NCI-H82 treated with DMSO at 0.1 percent for 48 hours (cell line): ENCODE data around the gene SYK.
"Not testable (repeated sequence)": the region's sequence is repeated elsewhere in the genome, so short reads cannot be mapped to it uniquely, and the experiment has no call there.

Experiments used
- DNase-seq: peaks from one replicate; lab custom pipeline; 2025; ENCODE audit not compliant: unreplicated experiment; lab: John Stamatoyannopoulos, UW

SYK gene

DNA sequence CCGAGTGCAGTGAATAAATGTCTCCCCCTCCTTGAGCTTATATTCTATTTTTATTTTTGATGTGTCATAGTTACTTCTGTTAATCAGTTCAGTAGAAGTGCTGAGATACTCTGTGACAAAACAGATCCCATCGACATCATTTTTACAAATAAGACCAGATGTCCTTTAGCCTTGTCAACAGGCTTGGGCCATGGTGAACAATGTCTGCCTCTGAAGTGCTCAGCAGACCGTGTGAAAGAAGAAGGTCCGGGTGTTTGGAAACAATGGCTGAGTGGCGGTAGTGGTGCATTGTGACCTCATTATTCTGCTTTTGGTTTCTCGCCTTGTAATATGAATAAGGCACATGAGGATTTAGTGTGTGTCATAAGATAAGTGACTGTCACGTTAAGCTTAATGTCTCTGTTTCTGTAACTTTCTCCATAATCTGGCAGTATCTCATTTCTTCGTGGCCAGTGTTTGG, 71.2 kb downstream of the SYK start:
- DNase-seq, result no peak

DNA sequence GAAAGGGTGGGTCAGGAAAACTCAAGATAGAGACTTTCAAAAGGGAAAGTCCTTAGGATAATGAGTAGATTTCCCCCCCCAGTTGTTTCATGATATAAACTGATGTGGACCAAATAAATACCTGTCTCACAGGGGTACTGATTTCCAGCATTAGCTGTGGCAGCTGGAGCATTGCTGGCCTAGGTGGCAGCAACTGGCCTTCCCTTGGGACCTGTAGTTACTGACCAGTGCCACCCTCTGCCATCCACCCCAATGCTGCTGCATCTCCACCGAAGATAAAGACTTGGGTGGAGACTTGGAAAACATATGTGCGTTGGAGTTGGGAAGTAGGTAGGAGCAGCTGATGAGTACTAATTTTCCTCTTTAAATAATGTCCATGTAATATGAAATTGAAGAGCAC, 71.8 kb downstream of the SYK start:
- DNase-seq, result no peak

DNA sequence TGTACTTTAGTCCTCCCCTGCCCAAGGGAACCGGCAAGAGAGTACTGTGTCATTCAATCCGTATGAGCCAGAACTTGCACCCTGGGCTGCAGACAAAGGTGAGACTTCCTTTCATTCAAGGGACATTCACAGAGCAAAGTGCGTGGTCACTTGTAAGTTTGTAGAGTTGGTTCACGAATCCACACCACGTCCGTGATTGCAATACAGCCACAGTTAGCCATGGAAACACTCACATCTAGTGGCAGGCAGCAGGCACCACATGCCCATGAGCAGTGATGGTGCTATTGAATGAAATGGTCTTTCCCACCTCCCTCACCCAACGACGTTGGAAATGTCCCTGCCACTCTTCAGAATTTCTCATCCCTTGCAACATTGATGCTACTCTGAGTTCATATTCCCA, 72.6 kb downstream of the SYK start:
- DNase-seq, result no peak

DNA sequence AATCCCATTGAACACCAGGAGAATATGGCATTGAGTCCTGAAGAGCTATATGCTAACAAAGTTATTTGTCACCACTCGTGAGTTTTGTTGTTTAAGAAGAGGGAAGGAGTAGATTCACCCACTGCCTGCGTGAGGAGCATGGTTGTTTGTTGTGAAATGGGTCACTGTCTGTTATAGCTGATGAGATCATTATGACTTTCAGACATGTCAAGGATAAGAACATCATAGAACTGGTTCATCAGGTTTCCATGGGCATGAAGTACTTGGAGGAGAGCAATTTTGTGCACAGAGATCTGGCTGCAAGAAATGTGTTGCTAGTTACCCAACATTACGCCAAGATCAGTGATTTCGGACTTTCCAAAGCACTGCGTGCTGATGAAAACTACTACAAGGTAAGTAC, 76.9 kb downstream of the SYK start:
- no peak for DNase-seq

DNA sequence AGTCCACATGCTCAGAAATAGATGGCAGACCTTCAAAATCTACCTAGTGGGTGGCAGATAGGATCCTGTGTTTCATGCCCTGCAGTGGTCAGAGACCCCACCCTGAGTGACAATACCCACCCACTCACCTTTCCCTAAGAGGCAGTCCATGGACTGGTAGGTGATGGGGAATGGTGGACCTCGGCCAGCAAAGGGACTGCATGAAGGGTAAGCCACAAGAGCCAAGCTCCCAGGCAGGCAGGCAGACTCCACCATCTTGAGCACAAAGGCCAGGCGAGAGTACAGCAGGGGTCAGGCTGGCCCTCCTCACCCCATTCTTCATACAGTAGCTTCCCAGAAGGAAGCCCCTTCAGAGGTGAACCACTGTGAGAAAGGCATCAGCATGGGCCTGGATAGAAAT, 78.4 kb downstream of the SYK start:
- no peak for DNase-seq

DNA sequence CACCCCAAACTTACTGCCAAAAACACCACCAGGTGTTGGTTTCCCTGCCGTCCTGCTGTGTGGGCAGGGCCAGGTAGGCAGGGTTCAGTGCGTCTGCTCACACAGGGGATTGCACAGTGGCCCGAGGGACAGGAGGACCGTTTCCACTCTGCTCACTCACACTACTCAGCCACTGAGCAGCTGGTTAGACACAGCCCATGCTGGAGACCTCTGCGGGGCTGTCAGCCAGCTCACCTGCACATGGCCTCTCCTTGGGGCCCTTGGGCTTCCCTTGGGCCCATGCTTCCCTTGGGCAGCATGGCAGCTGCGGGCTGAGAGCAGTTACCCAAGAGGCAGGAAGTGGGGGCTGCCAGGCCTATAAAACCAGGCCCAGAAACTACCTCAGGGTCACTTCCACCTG, 79.0 kb downstream of the SYK start:
- DNase-seq, result no peak

DNA sequence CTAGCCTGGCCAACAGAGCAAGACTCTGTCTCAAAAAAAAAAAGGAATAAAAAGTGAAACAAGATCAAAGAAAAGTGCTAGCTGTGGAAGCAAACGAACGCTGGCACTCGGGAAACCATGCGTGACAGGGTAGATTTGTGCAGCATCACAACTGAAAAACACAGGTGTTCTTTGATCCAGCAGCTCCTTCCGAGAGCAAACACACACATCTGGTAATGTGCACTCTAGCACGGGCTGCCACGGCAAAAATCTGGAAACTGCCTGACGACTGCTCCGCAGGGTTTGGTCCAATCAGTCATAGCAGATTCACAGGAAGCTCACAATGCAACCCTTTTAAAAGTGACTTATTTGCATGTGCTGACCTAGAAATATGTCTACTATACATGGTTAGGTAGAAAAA, 80.0 kb downstream of the SYK start:
- DNase-seq, result no peak

DNA sequence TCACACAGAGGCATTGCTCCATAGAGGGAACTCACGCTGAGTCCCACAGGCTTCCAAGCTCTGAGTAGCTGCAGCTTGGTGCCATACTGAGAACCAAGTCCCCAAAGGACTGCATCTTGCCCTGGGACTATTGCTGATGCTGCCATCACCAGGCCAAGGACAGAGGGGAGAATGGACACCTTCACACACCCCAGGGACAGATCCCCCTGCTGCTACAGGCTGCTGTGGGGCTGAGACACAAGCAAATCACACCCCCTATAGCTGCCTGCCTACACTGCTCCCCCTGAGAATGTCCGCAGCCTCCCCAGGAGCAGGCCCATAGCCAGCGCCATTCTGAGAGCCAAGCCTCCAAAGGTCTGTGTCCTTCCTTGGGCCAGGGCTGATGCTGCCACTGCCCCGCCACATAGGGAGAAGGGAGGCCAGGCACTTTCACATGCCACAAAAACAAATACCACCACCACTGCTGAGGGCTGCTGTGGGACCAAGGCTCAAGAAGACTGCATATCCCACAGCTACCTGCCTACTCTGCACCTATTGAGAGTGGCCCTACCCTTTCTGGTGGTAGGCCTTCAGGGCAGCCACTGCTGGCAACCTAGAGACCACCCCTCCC, 81.5 kb downstream of the SYK start:
- no peak for DNase-seq

DNA sequence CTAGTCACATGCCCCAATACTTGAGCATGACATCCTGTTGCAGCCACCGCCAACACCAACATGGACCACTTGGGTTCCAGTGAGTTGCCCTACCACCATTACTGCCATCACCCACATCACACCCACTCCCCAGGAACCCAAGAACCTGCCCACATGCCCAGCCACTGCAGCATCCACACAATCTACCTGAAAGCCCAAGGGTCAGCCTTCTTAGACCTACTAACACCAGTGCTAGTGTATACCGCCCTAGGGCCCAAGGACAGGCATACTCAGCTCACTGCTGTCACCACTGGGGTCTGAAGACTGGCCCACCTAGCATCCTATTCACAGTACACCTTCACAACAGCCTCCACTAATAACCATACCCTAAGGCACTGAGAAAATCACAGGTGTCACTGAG, 82.0 kb downstream of the SYK start:
- no peak for DNase-seq

DNA sequence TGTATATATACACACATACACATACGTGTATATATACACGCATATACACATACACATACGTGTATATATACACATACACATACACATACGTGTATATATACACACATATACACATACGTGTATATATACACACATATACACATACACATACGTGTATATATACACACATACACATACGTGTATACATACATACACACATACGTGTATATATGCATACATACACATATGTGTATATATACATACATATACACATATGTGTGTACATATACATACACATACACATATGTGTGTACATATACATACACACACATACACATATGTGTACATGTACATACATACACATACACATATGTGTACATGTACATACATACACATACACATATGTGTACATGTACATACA, 82.6 kb downstream of the SYK start:
- DNase-seq, result no peak

DNA sequence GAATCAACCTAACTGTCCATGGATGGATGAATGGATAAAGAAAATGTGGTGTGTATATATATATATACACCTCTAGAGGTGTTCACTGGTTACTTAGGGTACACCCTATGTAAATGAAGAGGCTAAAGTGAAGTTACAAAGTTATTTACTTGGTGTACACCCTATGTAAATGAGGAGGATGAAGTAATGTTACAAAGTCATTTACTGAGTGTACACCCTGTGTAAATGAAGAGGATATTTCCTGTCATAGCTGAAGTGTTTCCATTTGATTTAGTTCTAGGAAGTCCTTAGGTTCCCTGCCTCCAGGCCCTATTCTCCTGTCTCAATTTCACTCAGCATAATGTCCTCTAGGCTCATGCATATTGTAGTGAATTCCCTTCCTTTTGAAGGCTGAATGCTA, 85.2 kb downstream of the SYK start:
- not testable (repeated sequence) for DNase-seq

DNA sequence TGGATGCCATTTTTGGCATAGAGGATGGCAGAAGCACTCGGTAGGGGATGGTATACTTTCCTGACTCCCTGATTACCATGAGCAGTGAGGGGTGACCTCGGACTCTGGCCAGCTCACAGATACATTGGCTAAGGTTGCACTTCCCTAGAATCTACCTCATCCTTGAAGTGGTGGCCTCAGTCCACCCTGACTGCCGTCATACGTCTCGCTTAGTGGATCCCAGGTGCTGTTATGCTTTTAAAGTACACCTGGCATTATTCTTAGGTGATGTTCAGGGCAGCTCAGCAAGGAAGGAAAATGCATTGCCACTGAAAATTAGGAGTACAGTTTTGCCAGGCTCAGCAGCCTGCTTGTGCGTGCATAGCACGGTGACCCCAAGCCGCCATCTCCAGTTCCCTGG, 87.3 kb downstream of the SYK start:
- no peak for DNase-seq

DNA sequence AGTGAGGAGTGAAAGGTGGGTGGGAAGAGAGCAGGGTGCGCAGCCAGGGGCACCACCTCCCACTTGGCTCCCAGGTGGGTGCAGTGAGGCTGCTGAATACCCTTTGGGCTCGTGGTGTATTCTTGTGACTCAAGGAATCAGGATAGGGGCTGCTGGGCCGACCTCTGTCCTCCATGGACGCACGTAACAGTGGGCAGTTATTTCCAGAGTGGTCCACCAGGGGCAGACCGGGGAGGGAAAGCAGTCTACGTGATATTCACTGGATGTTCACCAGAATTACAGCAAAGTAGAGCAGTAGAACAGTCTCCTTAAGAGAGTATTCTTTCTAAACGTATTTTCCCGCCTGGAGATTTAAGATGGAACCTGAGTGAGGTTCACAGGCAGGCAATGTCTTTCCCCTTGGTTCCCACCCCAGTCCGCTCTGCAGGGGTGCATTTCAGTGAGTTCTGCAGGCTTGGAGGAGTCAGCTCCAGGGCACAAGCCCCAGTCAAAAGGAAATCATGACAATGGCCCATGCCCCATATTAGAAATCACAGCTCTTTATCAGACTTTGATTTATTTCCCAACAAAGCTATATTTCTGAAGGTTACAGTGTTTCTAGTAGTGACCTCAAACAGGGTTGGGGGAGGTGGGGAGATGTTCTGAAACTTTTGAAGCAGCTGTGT, 88.7 kb downstream of the SYK start:
- no peak for DNase-seq

DNA sequence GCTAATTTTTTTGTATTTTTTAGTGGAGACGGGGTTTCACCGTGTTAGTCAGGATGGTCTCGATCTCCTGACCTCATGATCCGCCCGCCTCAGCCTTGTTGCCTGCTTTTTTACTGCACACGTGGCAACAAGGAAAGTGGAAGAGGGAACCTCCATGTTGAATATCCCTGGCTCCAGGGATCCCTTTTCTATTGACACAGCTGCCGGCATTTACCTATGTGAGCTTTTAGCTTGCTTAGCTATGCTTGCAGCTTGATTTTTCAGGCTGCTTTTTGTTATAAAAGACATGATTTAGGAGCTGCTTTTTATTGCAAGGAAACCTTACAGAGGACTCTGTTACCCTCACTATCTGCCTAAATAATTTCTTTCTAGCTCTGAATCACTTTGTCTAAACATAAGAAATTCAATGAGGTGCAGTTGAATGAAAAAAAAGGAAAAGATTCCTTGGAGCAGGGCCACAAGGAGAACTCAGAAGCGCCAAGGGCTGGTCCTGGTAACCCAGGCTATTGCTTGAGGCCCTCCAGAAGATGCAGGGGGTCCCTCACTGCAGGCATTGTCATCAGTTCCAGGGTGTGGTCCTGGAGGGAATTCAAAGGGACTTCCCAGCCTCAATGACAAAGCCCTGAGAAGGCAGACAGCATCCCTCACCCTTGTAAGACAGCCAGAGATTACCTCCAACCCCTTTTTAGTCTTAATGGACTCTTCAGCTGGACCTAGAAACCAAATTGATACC, 89.9 kb downstream of the SYK start:
- no peak for DNase-seq

DNA sequence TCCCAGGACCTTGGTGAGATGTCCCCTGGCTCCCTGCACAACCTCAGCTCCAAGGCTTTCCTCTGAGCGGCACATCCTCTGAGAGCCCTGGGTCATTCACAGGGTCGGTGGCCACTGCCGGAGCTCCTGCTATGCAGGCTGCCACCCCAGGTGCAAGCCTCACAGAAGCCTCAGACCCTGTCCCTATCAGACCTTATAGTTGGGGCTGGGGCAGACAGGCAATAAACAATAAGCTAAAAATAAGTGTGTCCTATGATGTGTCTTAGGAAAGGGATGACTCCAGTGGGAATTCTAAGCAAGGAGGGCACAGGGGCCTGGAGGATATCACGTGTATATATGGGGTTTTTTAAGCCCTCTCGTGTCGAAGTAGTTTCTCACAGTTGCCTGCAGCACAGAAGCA, 91.3 kb downstream of the SYK start:
- DNase-seq, result no peak

DNA sequence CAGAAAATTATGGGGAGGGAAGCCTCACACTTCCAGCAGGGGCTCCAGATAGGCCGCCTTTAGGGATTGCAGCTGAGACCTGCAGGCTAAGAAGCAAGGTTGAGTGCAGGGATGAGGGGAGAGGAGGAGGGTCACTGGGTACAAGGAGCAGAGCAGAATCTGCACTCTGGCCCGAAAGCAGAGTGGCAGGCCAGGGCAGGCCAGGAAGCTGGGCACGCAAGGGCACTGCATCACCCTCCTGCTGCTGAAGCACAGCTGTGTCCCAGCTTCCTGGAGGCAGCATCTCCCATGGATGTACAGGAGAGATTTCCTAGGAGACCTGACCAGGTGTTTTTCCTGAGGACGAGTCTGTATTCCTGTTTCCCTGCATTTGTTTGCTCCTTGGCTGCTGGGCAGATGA, 92.1 kb downstream of the SYK start:
- no peak for DNase-seq

DNA sequence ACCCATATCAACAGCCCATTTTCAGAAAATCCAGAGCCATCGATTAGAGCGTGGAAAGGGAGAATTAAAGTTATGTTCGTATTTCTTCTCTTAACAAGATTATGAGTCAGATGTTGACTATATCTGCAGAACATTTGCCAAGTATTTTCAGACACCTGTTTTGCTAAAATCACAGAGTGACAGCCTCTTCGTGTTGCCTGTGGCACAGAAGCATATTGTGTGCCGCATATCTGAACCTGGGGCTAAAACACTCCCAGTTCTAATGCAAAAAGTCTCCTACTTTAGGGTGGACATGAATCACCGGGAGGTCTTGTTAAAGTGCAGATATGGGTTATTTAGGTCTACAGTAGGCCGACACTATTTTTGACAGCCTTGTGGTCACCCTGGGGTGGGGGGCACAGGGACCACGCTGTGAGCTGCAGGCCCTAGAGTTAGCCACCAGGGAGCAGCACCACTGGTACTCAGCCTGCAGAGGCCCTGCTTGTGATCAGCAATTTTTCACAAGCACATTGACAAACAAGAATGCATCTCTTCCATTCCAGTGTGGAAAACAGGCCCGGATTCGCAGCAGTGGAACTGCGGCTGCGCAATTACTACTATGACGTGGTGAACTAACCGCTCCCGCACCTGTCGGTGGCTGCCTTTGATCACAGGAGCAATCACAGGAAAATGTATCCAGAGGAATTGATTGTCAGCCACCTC, 93.5 kb downstream of the SYK start:
- DNase-seq, result no peak

DNA sequence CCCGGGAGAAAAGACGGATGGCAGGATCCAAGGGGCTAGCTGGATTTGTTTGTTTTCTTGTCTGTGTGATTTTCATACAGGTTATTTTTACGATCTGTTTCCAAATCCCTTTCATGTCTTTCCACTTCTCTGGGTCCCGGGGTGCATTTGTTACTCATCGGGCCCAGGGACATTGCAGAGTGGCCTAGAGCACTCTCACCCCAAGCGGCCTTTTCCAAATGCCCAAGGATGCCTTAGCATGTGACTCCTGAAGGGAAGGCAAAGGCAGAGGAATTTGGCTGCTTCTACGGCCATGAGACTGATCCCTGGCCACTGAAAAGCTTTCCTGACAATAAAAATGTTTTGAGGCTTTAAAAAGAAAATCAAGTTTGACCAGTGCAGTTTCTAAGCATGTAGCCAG, 94.2 kb downstream of the SYK start:
- DNase-seq, result no peak

DNA sequence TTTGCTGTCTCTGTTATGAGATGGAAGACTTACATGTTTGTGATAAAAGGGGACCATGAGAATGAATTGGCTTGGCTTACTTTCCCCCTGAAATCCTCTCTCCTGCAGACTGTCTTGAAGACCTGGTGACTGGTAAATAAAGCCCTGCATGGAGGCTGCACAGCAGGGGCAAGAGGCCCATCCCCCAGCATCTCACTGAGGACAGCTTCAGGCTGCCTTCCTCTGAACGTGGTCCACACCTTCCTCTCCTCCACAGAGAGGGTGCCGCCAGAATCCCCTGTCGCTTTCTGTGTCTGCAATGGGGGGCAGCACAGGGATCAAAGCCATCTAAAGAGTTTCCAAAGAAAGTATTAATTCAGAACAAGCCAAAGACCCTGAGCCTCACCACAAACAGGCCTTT, 94.6 kb downstream of the SYK start:
- no peak for DNase-seq

DNA sequence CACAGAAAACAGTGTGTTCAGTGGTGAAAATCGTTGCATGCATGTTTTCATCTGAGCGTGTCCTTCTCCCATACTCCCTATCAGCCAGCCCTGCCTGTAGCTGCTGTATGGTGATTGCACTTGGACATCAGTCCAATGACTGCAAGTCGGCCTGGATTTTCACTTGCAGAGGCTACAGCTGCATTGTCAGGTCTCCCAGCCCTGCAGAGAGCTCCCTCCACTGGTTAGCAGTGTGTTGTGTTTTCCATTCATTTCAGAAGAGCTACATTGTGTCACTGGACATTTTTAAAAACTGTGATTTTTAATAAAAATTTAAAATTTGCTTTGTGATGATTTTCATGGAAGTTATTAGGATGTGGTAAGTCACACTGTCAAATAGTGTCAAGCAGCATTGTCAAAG, 96.6 kb downstream of the SYK start:
- no peak for DNase-seq

DNA sequence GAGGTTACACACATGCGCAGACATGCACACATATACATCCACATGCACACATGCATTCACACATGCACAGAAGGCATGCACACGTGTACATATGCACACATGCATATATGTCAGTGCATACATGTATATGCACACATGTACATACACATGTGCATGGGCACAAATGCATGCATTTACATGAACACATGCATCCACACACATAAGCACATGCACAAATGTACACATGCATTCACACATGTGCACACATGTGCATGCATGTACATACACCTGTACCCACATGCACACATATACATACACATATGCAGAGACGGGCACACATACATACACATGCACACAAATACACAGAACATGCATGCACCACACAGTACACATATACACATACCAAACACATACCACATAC, 97.7 kb downstream of the SYK start:
- no peak for DNase-seq

DNA sequence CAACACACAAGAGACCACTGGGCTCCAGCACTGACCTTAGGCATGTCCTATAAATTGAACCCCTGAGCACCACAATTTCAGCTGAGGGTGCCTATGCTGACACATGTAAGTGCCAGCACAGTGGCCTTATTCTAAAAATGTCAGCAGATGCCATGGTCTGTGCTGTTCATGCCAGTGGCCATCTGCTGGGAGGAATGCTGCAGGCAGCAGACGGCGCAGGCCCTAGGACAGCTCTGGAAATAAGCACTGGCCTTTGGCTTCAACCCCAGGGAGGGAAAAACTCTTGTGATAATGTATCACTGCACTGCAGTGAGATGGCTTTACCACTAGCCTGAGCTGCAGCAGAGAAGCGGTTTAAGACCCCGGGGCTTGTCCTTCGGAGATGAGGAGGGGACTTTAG, 98.5 kb downstream of the SYK start:
- no peak for DNase-seq
